Uterus (tissue), 4 donors: ENCODE results near the gene ATXN7L1. TPM values are rescaled to one million over a fixed set of nuclear protein-coding genes. Genes with fewer than 3 reads are reported as not detected.

ENCODE experiments used
- DNase-seq, 2 donors: peaks; one replicate each; pipeline ENCODE4 v3.0.0-alpha.2; 2019 to 2020
- H3K27ac ChIP-seq, 2 donors: fragments of 200-600 bp; sonication (generic); 1 replicate in 1 of 2; 2 replicates in 1 of 2; pipeline ENCODE4 v1.5.1; 2016 to 2018
- H3K27me3 ChIP-seq, 2 donors: fragments of 200-600 bp; sonication (generic); one replicate each; pipeline ENCODE4 v1.5.1; 2018 to 2019; ENCODE audit warnings: control low read depth in 1 of 2
- H3K36me3 ChIP-seq, 2 donors: fragments of 200-600 bp; sonication (generic); one replicate each; pipeline ENCODE4 v1.5.1; 2019; ENCODE audit warnings: control low read depth in 1 of 2
- H3K4me1 ChIP-seq, 2 donors: fragments of 200-600 bp; sonication (generic); one replicate each; pipeline ENCODE4 v1.5.1; 2018 to 2019; ENCODE audit warnings: control low read depth in 1 of 2
- H3K4me3 ChIP-seq, 2 donors: fragments of 200-600 bp; sonication (generic); 1 replicate in 1 of 2; 2 replicates in 1 of 2; pipeline ENCODE4 v1.5.1; 2018 to 2019; ENCODE audit warnings: mild to moderate bottlenecking in 1 of 2
- H3K9me3 ChIP-seq, 2 donors: fragments of 200-600 bp; sonication (generic); one replicate each; pipeline ENCODE4 v1.5.1; 2019; ENCODE audit warnings: control low read depth in 1 of 2
- POLR2A ChIP-seq, 2 donors: fragments of 450-650 bp; IDR thresholded peaks; one replicate each; pipeline ENCODE4 v1.6.1; 2016; ENCODE audit warnings: antibody characterized with exemption in 2 of 2, mild to moderate bottlenecking in 1 of 2, moderate library complexity in 1 of 2
- intact Hi-C: fragments of 100-400 bp; cut with DNase I; formaldehyde crosslinking; loops from one replicate; pipeline ENCODE4 v1.15.1; 2023; ENCODE audit warnings: low total_unique reads
- total RNA-seq, 4 donors: library from RNA; depleted of rRNA in 3 of 4; stranded (reverse); fragments of >200 nt in 3 of 4; gene quantifications; one replicate each; pipeline versions ENCODE4 v1.1.0 to v1.2.4, GENCODE V29; 2014 to 2023
- TF ChIP-seq, protein P1 (sequence below), 4 experiments: fragments of 200-600 bp in 2 of 4; fragments of 450-650 bp in 2 of 4; sonication (generic) in 2 of 4; IDR thresholded peaks; one replicate each; pipeline ENCODE4 v1.5.1; 2016 to 2019; ENCODE audit warnings: antibody characterized with exemption in 4 of 4, mild to moderate bottlenecking in 2 of 4, moderate library complexity in 1 of 4
- donor health status: DM: yes; HTN: yes; CAD: no.

ATXN7L1 gene
- total RNA-seq, 4 donors from 2014 or later = 4.4 to 22.4 (median 11.0) TPM

DNA sequence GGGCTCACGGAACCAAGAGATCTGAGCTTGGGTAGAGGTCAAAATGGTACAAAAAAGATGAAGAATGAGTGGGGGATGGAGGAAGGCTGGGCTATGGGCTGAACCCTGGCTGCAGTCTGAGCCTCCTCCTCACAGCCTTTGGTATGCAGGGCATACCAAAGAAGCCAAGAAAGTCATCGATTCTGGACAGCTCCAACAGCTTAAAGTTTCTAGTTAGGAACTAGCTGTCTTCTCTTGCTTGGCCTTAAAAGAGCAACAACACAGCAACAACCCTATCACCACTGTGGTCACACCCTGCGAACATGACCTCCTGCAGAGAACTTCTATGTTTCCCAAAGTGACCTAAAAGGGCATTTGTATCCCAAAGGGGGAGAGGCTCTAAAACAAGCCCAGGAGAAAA, 169.0 kb downstream of the ATXN7L1 start:
- H3K27me3 ChIP-seq = no peaks in the 10 kb centered on the region
- DNase-seq = no peak
- no peak overlapping the region for H3K4me3 ChIP-seq
- peak overlapping the region in 1 of 2 donors; percentile 35 for H3K27ac ChIP-seq
- no peaks in the 10 kb centered on the region for H3K4me1 ChIP-seq
- H3K36me3 ChIP-seq = no peaks in the 10 kb centered on the region
- intact Hi-C loops = no loop called here
- no peak for TF ChIP-seq POLR2A (IDR thresholded peaks at IDR 0.05)
- TF ChIP-seq, protein P1, sequence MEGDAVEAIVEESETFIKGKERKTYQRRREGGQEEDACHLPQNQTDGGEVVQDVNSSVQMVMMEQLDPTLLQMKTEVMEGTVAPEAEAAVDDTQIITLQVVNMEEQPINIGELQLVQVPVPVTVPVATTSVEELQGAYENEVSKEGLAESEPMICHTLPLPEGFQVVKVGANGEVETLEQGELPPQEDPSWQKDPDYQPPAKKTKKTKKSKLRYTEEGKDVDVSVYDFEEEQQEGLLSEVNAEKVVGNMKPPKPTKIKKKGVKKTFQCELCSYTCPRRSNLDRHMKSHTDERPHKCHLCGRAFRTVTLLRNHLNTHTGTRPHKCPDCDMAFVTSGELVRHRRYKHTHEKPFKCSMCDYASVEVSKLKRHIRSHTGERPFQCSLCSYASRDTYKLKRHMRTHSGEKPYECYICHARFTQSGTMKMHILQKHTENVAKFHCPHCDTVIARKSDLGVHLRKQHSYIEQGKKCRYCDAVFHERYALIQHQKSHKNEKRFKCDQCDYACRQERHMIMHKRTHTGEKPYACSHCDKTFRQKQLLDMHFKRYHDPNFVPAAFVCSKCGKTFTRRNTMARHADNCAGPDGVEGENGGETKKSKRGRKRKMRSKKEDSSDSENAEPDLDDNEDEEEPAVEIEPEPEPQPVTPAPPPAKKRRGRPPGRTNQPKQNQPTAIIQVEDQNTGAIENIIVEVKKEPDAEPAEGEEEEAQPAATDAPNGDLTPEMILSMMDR (IDR thresholded peaks at IDR 0.05) = no peak
- H3K9me3 ChIP-seq = no peaks in the 10 kb centered on the region

DNA sequence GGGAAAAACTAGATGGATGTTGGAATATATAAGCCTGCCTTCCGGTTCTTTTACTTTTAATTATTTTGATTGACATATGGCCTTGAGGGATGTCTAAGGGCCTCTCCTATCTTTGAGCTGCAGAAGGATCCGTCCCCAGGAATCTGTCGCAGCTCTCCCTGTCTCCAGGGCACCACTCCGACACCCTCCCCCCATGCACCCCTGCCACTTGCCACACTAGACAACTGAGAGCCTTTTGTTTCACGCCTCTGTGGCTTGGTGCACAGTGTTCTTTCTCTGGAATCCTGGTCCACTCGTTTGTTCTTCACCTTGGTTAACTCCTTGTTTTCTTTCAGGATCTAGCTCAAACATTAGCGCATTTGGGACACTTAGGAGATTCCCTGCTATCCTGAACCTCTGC, 171.0 kb downstream of the ATXN7L1 start:
- Histone ChIP-seq H3K27me3 (no peaks in the 10 kb centered on the region), H3K9me3 (no peaks in the 10 kb centered on the region), H3K4me3 (no peak overlapping the region), H3K27ac (no peak overlapping the region), H3K36me3 (no peaks in the 10 kb centered on the region), H3K4me1 (no peaks in the 10 kb centered on the region)
- DNase-seq = no peak
- TF ChIP-seq POLR2A (IDR thresholded peaks at IDR 0.05) = no peak
- TF ChIP-seq, protein P1 (IDR thresholded peaks at IDR 0.05) = no peak
- intact Hi-C loops = no loop called here

DNA sequence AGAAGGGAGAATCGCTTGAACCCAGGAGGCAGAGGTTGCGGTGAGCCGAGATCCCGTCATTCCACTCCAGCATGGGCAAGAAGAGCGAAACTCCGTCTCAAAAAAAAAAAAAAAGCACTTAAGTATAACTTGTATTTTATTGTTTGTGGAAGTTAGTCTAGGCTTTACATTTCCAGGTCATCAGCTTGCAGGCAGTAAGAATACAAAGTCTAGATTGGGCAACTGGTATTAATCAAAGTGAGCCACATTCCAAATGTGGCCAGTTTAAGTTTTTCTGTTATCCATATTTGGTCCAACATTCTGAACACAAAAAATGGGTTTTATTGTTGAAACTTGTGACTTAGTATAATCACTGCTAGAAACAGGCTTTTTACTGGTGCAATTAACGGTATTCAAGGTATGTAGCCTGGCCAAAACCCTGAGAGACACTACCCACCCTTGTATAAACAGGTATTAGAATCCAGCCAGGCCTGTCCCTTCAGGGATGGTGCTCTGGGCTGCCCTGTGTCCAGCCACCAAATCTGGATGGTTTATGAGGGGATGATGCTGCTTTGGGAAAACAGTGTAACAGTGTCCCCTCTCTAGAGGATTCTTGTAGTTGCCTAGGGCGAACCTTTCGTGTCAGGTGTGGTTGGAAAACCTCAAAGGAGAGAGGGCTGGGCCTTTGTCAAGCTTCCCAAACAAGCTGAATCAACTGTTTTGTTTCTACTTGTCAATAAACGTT, 173.0 kb downstream of the ATXN7L1 start:
- H3K27ac ChIP-seq = no peak overlapping the region
- intact Hi-C loops = no loop called here
- H3K36me3 ChIP-seq = no peaks in the 10 kb centered on the region
- no peak overlapping the region for H3K4me3 ChIP-seq
- TF ChIP-seq POLR2A (IDR thresholded peaks at IDR 0.05) = no peak
- TF ChIP-seq, protein P1 (IDR thresholded peaks at IDR 0.05) = no peak
- no peaks in the 10 kb centered on the region for H3K9me3 ChIP-seq
- H3K4me1 ChIP-seq = no peaks in the 10 kb centered on the region
- no peak for DNase-seq
- no peaks in the 10 kb centered on the region for H3K27me3 ChIP-seq

DNA sequence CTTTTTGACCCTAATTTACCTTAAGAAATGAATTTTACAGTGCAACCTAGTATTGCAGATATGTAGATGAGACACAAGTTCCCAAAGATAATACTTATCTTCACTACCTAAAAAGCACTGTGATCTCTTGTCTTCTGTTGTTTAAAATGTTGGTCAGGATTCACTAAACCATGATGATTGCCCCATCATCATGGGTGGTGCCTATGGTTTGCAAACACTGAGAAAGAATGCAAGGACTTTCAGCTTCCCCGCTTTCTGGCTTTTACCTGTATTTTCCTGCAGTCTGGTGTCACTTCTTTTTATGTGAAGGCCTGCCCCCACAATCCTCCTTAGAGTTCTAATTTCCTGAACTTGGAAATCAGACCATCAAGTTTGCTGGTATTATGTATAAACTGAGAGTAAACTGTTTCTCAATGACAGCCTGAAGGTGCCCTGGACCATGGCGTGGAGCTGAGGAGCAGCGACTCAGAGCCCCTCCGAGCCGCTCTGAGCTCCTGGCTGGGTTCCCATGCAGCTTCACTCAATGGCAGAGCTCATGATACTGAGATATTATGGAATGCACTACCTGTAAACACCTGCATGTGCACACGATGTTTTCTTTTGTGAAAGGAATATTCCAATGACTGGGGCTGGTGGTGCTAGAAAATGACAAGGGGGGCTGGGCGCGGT, 176.7 kb downstream of the ATXN7L1 start:
- no peaks in the 10 kb centered on the region for H3K9me3 ChIP-seq
- no peak overlapping the region for H3K27ac ChIP-seq
- intact Hi-C loops = no loop called here
- no peaks in the 10 kb centered on the region for H3K36me3 ChIP-seq
- DNase-seq = no peak
- no peak for TF ChIP-seq POLR2A (IDR thresholded peaks at IDR 0.05)
- TF ChIP-seq, protein P1 (IDR thresholded peaks at IDR 0.05) = no peak
- no peaks in the 10 kb centered on the region for H3K4me1 ChIP-seq
- H3K27me3 ChIP-seq = no peaks in the 10 kb centered on the region
- no peak overlapping the region for H3K4me3 ChIP-seq

DNA sequence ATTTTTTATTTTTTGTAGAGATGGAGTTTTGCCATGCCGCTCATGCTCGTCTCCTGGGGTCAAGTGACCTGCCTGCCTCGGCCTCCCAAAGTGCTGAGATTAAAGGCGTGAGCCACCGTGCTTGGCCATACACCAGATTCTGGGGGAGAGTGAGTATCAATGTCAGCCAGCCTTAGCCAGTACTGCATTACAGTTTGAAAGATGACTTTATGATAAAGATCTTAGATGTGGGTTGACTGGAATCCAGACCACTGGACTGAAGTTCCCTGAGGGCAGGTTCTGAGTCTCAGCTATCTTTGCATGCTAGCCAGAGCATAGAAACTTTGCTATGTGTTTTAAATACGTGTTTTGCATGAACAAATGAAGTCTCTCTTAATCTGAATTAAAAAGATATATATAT, 177.9 kb downstream of the ATXN7L1 start:
- TF ChIP-seq, protein P1 (IDR thresholded peaks at IDR 0.05) = no peak
- TF ChIP-seq POLR2A (IDR thresholded peaks at IDR 0.05) = no peak
- Histone ChIP-seq H3K36me3 (no peaks in the 10 kb centered on the region), H3K27me3 (no peaks in the 10 kb centered on the region), H3K27ac (no peak overlapping the region), H3K4me1 (no peaks in the 10 kb centered on the region), H3K9me3 (no peaks in the 10 kb centered on the region), H3K4me3 (no peak overlapping the region)
- intact Hi-C loops = no loop called here
- no peak for DNase-seq
